ENCODE measurements around the gene PGAM2.

Gene PGAM2

GRCh38 chr7:44063547-44063893 is 1.8 kb downstream of the PGAM2 start:
- POLR2A ChIA-PET (ENCODE audit: low non-redundant PET) = interaction anchor here (1.1 kb wide), 1 partner anchor 44 kb away, joined by 4 read pairs; no protein-coding TSS in a partner anchor
- CTCF ChIA-PET = no interaction called here
- peak overlapping the region; percentile 49; the same call in 1 of the 2 replicates for H3K27ac ChIP-seq
- no peak for DNase-seq (ENCODE audit: low spot score)
- TF ChIP-seq CTCF (conservative IDR thresholded peaks at IDR 0.05; ENCODE audit: low read depth) = no peak

GRCh38 chr7:44062903-44063295 is 2.5 kb downstream of the PGAM2 start:
- no peak for TF ChIP-seq CTCF (conservative IDR thresholded peaks at IDR 0.05; ENCODE audit: low read depth)
- DNase-seq (ENCODE audit: low spot score) = no peak
- H3K27ac ChIP-seq = peak overlapping the region; percentile 49; the same call in 1 of the 2 replicates
- ChIA-PET CTCF (no interaction called here), POLR2A (ENCODE audit: low non-redundant PET) (interaction anchor here (1.1 kb wide), 1 partner anchor 43 kb away, joined by 4 read pairs; no protein-coding TSS in a partner anchor)

- ChIA-PET POLR2A (ENCODE audit: low non-redundant PET) (no interaction called here), CTCF (no interaction called here)
- no peak for DNase-seq (ENCODE audit: low spot score)
- no peak for TF ChIP-seq CTCF (conservative IDR thresholded peaks at IDR 0.05; ENCODE audit: low read depth)
- peak overlapping the region; percentile 49 for H3K27ac ChIP-seq
These were observed 3.0 kb downstream of the PGAM2 start for GRCh38 chr7:44062180-44062902.

- ChIA-PET CTCF (no interaction called here), POLR2A (ENCODE audit: low non-redundant PET) (no interaction called here)
- H3K27ac ChIP-seq = peak overlapping the region; percentile 49
- DNase-seq (ENCODE audit: low spot score) = no peak
- TF ChIP-seq CTCF (conservative IDR thresholded peaks at IDR 0.05; ENCODE audit: low read depth) = no peak
These were observed 3.7 kb downstream of the PGAM2 start for GRCh38 chr7:44061645-44062179.

- ChIA-PET POLR2A (ENCODE audit: low non-redundant PET) (no interaction called here), CTCF (interaction anchor here (0.7 kb wide), 1 partner anchor 214 kb away, joined by 3 read pairs; no protein-coding TSS in a partner anchor)
- no peak for DNase-seq (ENCODE audit: low spot score)
- H3K27ac ChIP-seq = peak overlapping the region; percentile 49
- no peak for TF ChIP-seq CTCF (conservative IDR thresholded peaks at IDR 0.05; ENCODE audit: low read depth)
These were observed 4.3 kb downstream of the PGAM2 start for GRCh38 chr7:44060948-44061644.

- POLR2A ChIA-PET (ENCODE audit: low non-redundant PET) = no interaction called here
- H3K27ac ChIP-seq = peak overlapping the region; percentile 49
- CTCF ChIA-PET = interaction anchor here (0.7 kb wide), 1 partner anchor 213 kb away, joined by 3 read pairs; no protein-coding TSS in a partner anchor
- DNase-seq (ENCODE audit: low spot score) = no peak
- no peak for TF ChIP-seq CTCF (conservative IDR thresholded peaks at IDR 0.05; ENCODE audit: low read depth)
These were observed 5.0 kb downstream of the PGAM2 start for GRCh38 chr7:44060091-44060947.
